Measurements from ENCODE around the gene HPCAL1.
A peak's percentile ranks its signal among the peaks of the same experiment; 100 is the strongest.

The HPCAL1 gene

GRCh38 chr2:10269711-10270610 lies 32.7 kb upstream of the HPCAL1 start:
- DNase-seq = no peak

- no peak for DNase-seq
Measured at GRCh38 chr2:10271509-10271908, 31.2 kb upstream of the HPCAL1 start.

- no peak for DNase-seq
Measured at GRCh38 chr2:10271946-10272345, 30.8 kb upstream of the HPCAL1 start.

- DNase-seq = no peak
Measured at GRCh38 chr2:10272464-10272863, 30.2 kb upstream of the HPCAL1 start.

GRCh38 chr2:10273215-10274175 lies 29.2 kb upstream of the HPCAL1 start:
- no peak for DNase-seq

GRCh38 chr2:10274376-10274775 lies 28.3 kb upstream of the HPCAL1 start:
- no peak for DNase-seq

- no peak for DNase-seq
Measured at GRCh38 chr2:10274983-10275802, 27.5 kb upstream of the HPCAL1 start.

- no peak for DNase-seq
Measured at GRCh38 chr2:10276481-10277292, 26.0 kb upstream of the HPCAL1 start.

- DNase-seq = no peak
Measured at GRCh38 chr2:10277293-10278028, 25.2 kb upstream of the HPCAL1 start.

- DNase-seq = peak; percentile 84 to 87
Measured at GRCh38 chr2:10278029-10278762, 24.5 kb upstream of the HPCAL1 start.

GRCh38 chr2:10278763-10279471 lies 23.8 kb upstream of the HPCAL1 start:
- DNase-seq = peak in 1 of 2 experiments; percentile 43

GRCh38 chr2:10279472-10279870 lies 23.2 kb upstream of the HPCAL1 start:
- DNase-seq = no peak

GRCh38 chr2:10279946-10280463 lies 22.7 kb upstream of the HPCAL1 start:
- no peak for DNase-seq

- no peak for DNase-seq
Measured at GRCh38 chr2:10281891-10282290, 20.8 kb upstream of the HPCAL1 start.

GRCh38 chr2:10282611-10283105 lies 20.0 kb upstream of the HPCAL1 start:
- no peak for DNase-seq

- DNase-seq = peak; percentile 45 to 58
Measured at GRCh38 chr2:10283106-10284062, 19.3 kb upstream of the HPCAL1 start.

- no peak for DNase-seq
Measured at GRCh38 chr2:10284108-10284870, 18.4 kb upstream of the HPCAL1 start.
